Hepatocyte (in vitro differentiated cells): Measurements from ENCODE around the gene ARVCF.

Experiments
- EZH2 ChIP-seq: fragments of 200-600 bp; sonication (generic); IDR thresholded peaks from 2 replicates; pipeline ENCODE4 v1.6.1; 2016; ENCODE audit warnings: antibody characterized with exemption, mild to moderate bottlenecking, borderline replicate concordance
- TF ChIP-seq, protein P1 (sequence below): fragments of 200-600 bp; sonication (generic); IDR thresholded peaks from 2 replicates; pipeline ENCODE4 v1.5.1; 2016; ENCODE audit warnings: antibody characterized with exemption, mild to moderate bottlenecking; ENCODE audit not compliant: poor library complexity

DNA sequence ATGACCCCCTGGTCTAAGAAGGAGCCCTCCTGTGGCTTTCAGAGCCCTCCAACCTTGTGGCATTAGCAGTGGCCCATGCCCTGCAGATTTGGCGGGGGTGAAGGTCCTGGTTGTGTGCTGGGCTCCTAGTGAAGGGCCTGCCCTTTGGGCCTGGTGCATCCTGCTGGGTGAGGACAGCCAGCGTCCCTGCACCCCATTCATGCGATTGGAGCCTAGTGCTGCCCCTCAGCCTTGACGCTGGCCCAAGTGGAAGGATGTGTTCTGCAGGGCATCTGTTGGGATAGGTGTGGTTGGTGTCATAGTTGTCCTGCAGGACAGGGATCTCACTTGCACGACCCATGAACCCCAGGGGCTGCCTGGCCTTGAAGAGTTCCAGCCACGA is 35.3 kb upstream of the ARVCF start:
- TF ChIP-seq, protein P1, sequence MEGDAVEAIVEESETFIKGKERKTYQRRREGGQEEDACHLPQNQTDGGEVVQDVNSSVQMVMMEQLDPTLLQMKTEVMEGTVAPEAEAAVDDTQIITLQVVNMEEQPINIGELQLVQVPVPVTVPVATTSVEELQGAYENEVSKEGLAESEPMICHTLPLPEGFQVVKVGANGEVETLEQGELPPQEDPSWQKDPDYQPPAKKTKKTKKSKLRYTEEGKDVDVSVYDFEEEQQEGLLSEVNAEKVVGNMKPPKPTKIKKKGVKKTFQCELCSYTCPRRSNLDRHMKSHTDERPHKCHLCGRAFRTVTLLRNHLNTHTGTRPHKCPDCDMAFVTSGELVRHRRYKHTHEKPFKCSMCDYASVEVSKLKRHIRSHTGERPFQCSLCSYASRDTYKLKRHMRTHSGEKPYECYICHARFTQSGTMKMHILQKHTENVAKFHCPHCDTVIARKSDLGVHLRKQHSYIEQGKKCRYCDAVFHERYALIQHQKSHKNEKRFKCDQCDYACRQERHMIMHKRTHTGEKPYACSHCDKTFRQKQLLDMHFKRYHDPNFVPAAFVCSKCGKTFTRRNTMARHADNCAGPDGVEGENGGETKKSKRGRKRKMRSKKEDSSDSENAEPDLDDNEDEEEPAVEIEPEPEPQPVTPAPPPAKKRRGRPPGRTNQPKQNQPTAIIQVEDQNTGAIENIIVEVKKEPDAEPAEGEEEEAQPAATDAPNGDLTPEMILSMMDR: no peak
- TF ChIP-seq EZH2: no peak
